ENCODE measurements around the gene PARP16.
"Not testable (repeated sequence)": the region's sequence is repeated elsewhere in the genome, so short reads cannot be mapped to it uniquely, and the experiment has no call there.

Gene PARP16

DNA sequence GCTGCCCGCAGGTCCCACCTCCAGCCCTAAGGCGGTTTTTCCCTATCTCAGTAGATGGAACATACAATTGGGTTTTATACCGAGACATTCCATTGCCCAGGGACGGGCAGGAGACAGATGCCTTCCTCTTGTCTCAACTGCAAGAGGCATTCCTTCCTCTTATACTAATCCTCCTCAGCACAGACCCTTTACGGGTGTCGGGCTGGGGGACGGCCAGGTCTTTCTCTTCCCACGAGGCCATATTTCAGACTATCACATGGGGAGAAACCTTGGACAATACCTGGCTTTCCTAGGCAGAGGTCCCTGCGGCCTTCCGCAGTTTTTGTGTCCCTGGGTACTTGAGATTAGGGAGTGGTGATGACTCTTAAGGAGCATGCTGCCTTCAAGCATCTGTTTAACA lies 59.8 kb downstream of the PARP16 start:
- DNase-seq: not testable (repeated sequence)

GRCh38 chr15:65226221-65226620 lies 60.5 kb downstream of the PARP16 start:
- no peak for DNase-seq

GRCh38 chr15:65223996-65224395 lies 62.7 kb downstream of the PARP16 start:
- no peak for DNase-seq

- DNase-seq: peak; percentile 12
These were observed 63.8 kb downstream of the PARP16 start for GRCh38 chr15:65222891-65223290.

DNA sequence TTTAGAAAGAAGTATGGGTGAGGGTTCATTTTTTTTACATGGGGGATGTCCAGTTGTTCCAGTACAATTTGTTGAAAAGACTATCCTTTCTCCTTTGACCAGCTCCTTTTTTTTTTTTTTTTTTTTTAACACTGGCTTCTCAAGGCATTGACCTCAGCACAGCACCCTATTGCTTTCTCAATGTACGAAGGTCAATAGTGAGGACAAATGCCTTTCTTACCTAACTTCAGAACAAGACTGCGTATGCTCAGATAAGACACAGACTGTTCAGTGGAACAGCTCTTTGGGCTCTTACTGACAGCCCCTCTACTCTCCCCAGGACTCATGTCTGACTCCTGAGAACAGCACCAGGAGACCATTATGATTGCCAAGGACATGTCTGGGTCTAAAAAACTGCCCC lies 65.0 kb downstream of the PARP16 start:
- no peak for DNase-seq

DNA sequence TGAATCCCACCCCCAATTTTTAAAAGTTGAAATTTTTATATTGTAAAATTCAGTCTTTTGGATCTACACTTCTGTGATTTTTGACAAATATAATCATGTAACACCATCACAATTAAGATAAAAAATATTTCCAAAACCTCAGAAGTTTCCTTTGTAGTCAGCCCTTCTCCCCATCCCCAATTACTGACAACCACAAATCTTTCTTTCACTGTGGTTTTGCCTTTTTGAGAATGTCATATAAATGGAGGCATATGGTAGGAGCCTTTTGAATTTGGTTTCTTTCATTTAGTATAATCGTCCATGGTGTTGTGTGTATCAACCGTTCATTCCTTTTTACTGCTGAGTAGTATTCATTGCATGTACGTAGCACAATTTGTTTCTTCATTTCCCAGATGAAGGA lies 67.5 kb downstream of the PARP16 start:
- DNase-seq: no peak

DNA sequence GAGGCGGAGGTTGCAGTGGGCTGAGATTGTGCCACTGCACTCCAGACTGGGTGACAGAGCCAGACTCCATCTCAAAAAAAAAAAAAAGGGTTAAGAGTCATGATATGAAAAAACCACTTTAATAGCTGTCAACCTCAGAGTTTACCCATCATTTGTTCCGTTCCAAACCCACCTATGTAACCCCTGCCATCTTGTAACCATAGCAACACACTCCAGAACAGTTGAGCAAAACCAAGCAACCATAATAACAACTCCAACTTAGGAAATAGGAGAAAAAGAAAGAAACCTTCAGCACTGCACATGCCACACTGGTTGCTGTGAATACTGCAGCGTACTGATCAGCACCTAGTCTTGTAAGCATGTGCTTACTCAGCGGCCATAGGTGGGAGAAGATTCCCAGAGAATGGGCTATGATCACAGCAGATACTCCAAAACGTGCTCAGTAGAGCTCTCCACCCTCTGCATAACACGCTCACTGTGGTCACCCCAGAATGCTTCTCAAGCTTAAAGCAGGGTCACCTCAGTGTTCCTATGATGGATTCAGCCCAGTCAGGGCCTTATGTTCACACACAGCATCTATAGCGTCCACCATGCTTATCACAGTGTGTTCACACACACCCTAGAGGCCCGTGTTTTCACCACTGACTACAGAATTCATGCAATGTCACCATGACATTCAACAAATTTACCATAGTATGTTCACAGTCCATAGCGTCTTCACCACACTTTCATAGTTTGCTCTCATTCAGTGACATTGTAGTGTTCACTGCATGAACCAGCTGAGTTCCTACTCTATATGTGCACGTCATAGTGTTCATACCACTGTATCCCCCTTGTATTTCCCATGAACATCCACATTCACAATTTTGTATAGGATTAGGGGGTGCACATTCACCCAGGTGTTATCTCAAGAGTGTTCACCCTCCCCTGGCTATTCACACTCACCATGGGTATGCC lies 68.9 kb downstream of the PARP16 start:
- DNase-seq: no peak

DNA sequence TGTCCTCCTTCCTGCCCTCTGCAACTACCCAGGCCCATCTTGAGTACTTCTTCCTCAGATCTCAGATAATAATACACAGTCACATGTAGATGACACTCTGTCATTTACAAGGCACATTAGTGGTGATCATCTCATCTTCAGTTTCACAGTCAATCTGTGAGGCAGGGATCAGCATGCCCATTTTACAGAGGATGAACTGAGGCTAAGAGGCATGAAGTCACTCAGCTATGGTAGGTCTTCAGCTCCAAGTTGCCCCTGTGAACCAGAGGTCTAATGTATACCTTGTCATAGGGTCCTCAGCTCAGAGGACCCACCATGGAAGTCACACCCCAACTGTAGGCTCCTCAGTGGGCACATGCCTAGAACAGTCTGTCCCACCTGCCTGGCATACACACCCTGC lies 71.2 kb downstream of the PARP16 start:
- no peak for DNase-seq

DNA sequence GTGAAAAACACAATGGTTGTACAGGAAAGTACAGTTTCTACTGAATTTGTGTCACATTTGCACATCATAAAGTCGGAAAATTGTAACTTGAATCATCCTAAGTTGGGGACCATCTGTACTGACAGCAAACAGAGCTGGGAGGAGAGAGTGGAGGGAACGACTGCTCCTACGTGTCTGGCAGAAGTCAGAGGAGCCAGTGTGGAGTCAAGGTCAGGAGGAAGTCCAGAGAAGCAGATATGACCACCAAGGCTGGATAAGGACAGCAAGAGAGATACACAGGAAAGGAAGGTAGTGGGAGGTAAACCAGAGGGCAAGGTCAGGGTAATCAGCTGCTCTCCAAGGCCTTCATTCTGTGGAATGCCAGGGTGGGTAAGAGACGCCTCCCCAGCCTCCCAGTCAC lies 72.7 kb downstream of the PARP16 start:
- DNase-seq: no peak

- no peak for DNase-seq
These were observed 73.4 kb downstream of the PARP16 start for GRCh38 chr15:65213241-65213640.

- no peak for DNase-seq
These were observed 74.6 kb downstream of the PARP16 start for GRCh38 chr15:65212097-65212496.

DNA sequence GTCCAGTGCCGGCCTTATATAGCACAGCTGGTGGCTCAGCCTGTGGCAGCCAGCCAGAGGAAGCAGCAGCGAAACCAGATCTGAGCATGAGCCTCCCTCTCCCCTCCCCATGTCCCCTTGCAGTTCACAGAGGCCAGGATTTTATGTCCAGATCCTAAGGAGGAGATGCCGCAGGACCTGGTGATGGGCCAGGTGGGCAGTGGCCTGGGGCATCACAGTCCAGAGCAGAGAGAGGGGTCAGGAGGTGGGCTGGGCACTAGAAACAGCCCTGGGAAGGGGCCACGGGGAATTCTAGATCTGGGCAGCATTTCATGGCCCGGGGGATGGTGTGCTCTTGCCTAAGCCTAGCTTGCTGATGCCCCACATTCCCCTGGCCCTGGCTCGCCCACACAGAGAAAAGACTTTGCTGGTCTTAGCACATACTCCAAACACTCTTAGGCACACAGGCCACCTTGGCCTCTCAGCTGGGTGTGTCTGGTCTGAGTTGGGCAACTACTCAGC lies 75.2 kb downstream of the PARP16 start:
- DNase-seq: no peak

DNA sequence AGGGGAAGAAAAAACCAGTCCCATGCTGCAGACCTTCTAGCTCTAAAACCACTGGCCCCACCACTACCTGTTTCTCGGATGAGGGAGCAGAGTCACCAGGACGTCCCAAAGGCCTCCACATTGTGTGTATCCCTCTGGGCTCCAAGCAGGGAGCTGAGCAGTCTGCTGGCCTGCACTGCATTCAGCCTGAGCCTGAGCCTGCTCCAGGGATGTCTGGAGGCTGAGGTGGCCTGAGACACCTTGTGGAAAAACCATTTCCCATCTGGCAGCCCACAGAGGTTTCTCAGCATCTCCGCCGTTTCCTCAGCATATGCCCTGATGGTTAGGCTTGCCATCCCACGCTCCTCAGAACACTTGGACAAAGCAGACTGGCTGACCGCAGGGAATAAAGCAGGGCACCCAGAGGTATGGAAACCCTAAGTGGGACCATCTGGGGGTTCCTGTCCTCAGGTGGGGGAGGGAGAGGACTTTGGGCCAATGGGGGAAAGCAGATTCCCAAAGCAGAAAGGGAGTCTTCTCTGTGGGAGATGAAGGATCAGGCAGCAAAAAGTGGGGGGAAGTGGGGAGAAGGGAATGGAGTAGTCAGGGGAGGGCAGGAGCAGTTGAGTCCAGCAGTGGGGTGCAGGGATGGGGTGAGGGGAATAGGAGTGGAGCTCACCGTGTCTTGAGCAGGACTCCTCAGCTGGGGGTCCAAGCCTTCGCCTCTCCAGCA lies 75.8 kb downstream of the PARP16 start, which contains the start of gene CILP:
Gene CILP (minus strand): TSS at position 704 of the 712 bp plus-strand sequence. CDS start 1,718 bp downstream, outside the sequence.
- DNase-seq: no peak

DNA sequence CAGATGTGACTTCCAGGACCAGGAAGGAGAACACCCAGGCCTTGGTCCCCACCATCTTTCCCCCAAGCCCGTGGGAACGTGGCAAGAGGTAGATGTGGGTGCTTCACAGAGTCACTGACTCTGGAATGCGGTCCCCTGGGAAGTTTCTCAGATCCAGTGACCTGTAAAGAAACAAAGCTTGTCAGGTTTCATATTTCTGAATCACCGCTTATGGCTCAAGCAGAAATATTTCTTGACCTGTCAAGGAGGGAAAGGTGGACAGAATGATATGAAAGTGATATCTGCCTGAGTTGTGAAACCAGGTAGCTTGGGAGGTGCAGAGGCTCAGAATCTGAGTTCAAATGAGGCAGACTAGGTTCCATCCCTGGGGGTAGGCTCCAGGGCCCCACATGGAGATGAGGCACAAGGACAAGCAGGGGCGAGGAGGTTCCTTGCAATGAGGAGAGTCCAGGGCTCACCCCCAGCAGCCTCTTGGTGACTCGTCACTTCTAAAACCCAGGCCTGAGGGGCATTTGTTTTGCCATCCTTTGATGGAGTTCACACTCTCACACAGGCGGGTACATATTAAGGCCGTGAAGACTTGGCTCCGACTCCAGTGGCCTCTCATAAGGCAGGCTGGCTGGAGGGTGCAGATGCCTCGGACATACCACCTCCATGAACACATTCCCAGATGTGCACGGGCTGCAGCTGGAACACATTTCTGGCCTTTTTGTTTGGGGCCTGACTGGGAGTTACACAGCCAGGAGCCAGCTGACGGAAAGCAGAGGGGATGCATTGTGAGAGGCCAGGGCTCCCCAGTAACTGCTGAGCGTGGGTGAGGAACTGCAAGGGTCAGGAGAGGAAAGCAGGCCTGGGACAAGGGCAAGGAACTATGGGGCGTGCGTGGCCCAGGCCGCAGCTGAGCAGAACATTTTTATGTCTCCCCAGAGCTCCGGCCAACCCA lies 76.7 kb downstream of the PARP16 start:
- DNase-seq: peak; percentile 10

GRCh38 chr15:65208647-65209046 lies 78.0 kb downstream of the PARP16 start:
- DNase-seq: no peak
